Brain microvascular endothelial cell (primary cell): Measurements from ENCODE around the gene KCNMB1.

Source experiments
- DNase-seq: peaks from one replicate; pipeline ENCODE4 v3.0.0-alpha.2; 2020
- H3K27ac ChIP-seq: fragments of 250-450 bp; sonication (Bioruptor Pico); 2 replicates; pipeline ENCODE4 v1.5.1; 2020; ENCODE audit warnings: mild to moderate bottlenecking, moderate library complexity
- H3K27me3 ChIP-seq: fragments of 250-450 bp; sonication (Bioruptor Pico); replicated peaks from 2 replicates; pipeline ENCODE4 v1.5.1; 2020; ENCODE audit warnings: mild to moderate bottlenecking
- H3K36me3 ChIP-seq: fragments of 250-450 bp; sonication (Bioruptor Pico); replicated peaks from 2 replicates; pipeline ENCODE4 v1.5.1; 2020; ENCODE audit warnings: mild to moderate bottlenecking
- H3K4me3 ChIP-seq: 2 replicates; pipeline ENCODE4 v1.5.1; 2011; ENCODE audit warnings: low read depth, mild to moderate bottlenecking, control low read depth, low read length, moderate library complexity
- in situ Hi-C: cut with HindIII; loops from 2 replicates; pipeline ENCODE4 v1.10.0; 2017; ENCODE audit warnings: low sequenced_read_pairs, low pct_ligation_motif_present
- TF ChIP-seq, protein P1 (sequence below): IDR thresholded peaks from 2 replicates; pipeline ENCODE4 v1.5.1; 2011; ENCODE audit warnings: low read depth, mild to moderate bottlenecking, moderate library complexity, low read length, control low read depth, inconsistent platforms; ENCODE audit errors: missing control alignments

The KCNMB1 gene

DNA sequence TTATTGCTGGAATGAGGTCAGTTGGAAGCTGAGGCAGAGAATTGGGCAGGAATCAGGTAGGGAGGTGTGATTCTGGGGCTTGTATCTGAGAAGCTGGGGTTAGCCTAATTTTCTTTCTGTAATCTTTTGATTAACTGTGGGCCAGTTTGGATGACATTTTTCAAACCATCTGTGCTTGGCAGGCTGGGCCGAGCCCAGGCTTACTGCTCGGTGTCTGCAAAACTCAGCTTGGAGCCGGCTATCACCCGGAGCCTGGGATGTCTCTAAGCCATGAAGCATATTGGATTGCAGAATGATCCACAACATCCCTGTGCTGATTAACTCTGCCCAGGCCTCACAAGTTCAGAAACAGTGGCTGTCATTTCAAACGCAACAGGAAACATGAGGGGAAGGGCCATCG lies 26.5 kb downstream of the KCNMB1 start:
- TF ChIP-seq, protein P1, sequence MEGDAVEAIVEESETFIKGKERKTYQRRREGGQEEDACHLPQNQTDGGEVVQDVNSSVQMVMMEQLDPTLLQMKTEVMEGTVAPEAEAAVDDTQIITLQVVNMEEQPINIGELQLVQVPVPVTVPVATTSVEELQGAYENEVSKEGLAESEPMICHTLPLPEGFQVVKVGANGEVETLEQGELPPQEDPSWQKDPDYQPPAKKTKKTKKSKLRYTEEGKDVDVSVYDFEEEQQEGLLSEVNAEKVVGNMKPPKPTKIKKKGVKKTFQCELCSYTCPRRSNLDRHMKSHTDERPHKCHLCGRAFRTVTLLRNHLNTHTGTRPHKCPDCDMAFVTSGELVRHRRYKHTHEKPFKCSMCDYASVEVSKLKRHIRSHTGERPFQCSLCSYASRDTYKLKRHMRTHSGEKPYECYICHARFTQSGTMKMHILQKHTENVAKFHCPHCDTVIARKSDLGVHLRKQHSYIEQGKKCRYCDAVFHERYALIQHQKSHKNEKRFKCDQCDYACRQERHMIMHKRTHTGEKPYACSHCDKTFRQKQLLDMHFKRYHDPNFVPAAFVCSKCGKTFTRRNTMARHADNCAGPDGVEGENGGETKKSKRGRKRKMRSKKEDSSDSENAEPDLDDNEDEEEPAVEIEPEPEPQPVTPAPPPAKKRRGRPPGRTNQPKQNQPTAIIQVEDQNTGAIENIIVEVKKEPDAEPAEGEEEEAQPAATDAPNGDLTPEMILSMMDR = no peak
- in situ Hi-C loops = no loop called here
- Histone ChIP-seq H3K4me3 (no peak overlapping the region), H3K27me3 (no peaks in the 10 kb centered on the region), H3K27ac (no peak overlapping the region), H3K36me3 (no peaks in the 10 kb centered on the region)
- DNase-seq = no peak

DNA sequence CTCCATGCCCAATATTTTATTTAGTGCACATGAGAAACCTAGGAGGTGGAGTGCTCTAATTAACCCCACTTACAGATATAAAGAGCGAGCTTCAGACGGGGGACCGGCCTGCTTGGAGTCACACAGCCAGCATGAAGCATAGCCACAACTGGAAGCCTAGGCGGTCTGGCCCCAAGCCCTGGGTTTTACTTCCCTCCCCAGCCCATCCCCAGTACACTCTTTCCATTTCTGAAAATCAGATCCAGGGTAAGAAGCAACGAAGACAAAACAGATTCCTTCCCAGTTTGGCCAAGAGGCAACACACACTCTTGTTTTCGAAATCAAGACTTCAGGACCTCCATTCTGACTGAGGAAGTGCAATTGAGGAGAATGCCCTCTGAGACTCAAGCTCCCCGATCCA lies 27.1 kb downstream of the KCNMB1 start:
- Histone ChIP-seq H3K4me3 (no peak overlapping the region), H3K27ac (no peak overlapping the region), H3K36me3 (no peaks in the 10 kb centered on the region), H3K27me3 (no peaks in the 10 kb centered on the region)
- in situ Hi-C loops = no loop called here
- no peak for DNase-seq
- TF ChIP-seq, protein P1 = no peak

DNA sequence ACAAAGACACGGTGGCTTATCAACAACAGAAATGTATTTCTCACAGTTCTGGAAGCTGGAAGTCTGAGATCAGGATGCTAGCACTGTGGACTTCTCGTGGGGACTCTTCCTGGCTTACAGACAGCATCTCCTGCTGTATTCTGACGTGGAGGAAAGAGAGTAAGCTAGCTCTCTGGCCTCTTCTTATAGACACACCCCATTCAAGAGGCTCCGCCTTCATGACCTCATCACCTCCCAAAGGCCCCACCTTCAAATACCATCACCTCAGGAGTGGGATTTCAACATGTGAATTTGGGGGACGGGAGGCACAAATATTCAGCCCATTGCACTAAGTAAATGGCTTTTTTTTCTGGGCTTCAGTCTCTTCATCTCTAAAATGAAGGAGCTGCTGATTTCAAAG lies 27.6 kb downstream of the KCNMB1 start:
- TF ChIP-seq, protein P1 = no peak
- H3K27ac ChIP-seq = no peak overlapping the region
- H3K36me3 ChIP-seq = no peaks in the 10 kb centered on the region
- in situ Hi-C loops = no loop called here
- H3K27me3 ChIP-seq = no peaks in the 10 kb centered on the region
- H3K4me3 ChIP-seq = no peak overlapping the region
- DNase-seq = no peak

DNA sequence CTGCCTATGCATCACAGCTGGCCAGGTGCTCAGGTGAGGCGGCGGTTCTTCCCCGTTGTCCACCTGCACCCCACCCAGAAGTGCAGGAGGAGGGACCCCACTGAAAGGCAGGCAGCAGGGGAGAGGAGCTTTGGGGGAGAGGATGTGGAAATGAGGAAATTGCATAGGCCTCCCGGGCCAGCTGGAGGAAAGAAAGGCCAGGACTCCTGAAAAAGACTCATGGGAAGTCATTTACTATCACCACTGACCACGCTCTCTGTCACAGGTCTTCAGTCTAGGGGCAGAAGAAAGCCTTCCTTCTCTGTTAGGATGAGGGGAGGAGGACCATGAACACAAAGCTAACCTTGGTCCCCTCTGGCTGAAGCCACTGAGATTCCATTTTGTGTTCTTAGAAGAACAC lies 28.1 kb downstream of the KCNMB1 start:
- no peaks in the 10 kb centered on the region for H3K27me3 ChIP-seq
- in situ Hi-C loops = no loop called here
- no peaks in the 10 kb centered on the region for H3K36me3 ChIP-seq
- no peak overlapping the region for H3K4me3 ChIP-seq
- TF ChIP-seq, protein P1 = no peak
- no peak overlapping the region for H3K27ac ChIP-seq
- no peak for DNase-seq

DNA sequence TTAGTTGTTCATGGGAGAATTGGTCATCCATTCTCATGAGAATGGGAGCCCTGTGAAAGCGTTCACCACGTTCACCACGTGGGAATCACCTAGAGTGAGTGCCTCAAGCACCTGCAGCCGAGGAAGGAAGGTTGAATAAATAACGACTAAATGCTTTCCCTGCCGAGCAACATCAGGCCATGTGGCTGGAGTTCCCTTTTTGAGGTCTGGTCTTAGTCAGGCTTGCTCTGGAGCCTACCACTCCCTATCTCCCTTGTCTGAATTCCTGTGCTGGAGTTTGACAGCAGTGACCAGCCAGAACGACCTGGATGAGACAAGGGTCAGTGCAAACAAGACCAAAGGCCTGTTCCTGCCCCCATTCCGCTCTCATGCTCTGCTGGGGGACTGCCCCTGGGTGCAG lies 28.5 kb downstream of the KCNMB1 start:
- H3K27me3 ChIP-seq = no peaks in the 10 kb centered on the region
- H3K27ac ChIP-seq = no peak overlapping the region
- in situ Hi-C loops = no loop called here
- DNase-seq = no peak
- H3K4me3 ChIP-seq = no peak overlapping the region
- H3K36me3 ChIP-seq = no peaks in the 10 kb centered on the region
- TF ChIP-seq, protein P1 = no peak

DNA sequence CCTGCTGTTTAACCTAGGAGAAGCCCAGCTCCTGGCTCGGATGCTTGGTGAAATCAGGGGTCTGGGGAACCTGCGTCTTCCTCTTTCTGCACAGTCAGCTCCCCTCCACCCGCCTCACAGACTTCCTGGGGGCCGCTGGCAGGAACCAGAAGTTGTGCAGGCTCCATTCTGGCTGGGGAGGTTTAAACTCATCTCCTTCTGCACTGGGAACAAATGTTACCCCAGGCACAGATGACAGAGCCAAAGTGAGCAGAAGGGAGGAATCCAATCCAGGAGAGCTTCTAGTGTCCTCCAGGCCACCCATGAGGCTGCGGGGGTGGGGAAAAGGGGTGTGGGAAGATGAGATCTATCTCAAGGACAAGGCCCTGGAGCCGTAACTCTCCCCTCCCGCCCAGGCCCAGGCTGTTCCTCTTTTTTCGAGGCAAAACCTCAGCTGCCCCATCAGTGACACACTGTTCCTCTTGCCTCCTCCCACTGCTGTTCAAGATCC lies 31.2 kb downstream of the KCNMB1 start:
- TF ChIP-seq, protein P1 = no peak
- Histone ChIP-seq H3K27ac (no peak overlapping the region), H3K36me3 (no peaks in the 10 kb centered on the region), H3K27me3 (peaks cover 14% of the 10 kb centered on the region), H3K4me3 (no peak overlapping the region)
- DNase-seq = no peak
- in situ Hi-C loops = no loop called here
